Liver (tissue), 9 donors: Measurements from ENCODE around the gene ZFAND3. TPM values are rescaled to one million over a fixed set of nuclear protein-coding genes. Genes with fewer than 3 reads are reported as not detected.

Source experiments
- DNase-seq: peaks from one replicate; pipeline ENCODE4 v3.0.0-alpha.2; 2017; ENCODE audit warnings: low spot score
- H3K27ac ChIP-seq, 2 donors: one replicate each; pipeline ENCODE4 v1.7.0; 2013; ENCODE audit warnings: inconsistent platforms in 2 of 2, low read length in 2 of 2, control low read depth in 1 of 2, low read depth in 1 of 2, mild to moderate bottlenecking in 1 of 2
- H3K27me3 ChIP-seq, 4 donors: one replicate each; pipeline versions ENCODE4 v1.6.1 to v1.7.0; 2013; ENCODE audit warnings: low read length in 3 of 4, inconsistent platforms in 1 of 4, mild to moderate bottlenecking in 1 of 4, moderate library complexity in 1 of 4; ENCODE audit not compliant: control insufficient read depth in 4 of 4, insufficient read depth in 4 of 4
- H3K36me3 ChIP-seq, 4 donors: one replicate each; pipeline versions ENCODE4 v1.6.1 to v1.7.0; 2013; ENCODE audit warnings: low read length in 3 of 4, mild to moderate bottlenecking in 3 of 4, low read depth in 1 of 4, moderate library complexity in 1 of 4; ENCODE audit not compliant: control insufficient read depth in 4 of 4, insufficient read depth in 3 of 4
- H3K4me1 ChIP-seq, 4 donors: one replicate each; pipeline versions ENCODE4 v1.6.1 to v1.7.0; 2013; ENCODE audit warnings: low read length in 3 of 4, mild to moderate bottlenecking in 3 of 4, moderate library complexity in 1 of 4; ENCODE audit not compliant: control insufficient read depth in 4 of 4, insufficient read depth in 4 of 4
- H3K4me3 ChIP-seq, 3 donors: one replicate each; pipeline versions ENCODE4 v1.6.1 to v1.7.0; 2013; ENCODE audit warnings: low read length in 3 of 3, control low read depth in 1 of 3, low read depth in 1 of 3, mild to moderate bottlenecking in 1 of 3
- H3K9ac ChIP-seq, 2 donors: one replicate each; pipeline ENCODE4 v1.7.0; 2013; ENCODE audit warnings: low read length in 2 of 2, mild to moderate bottlenecking in 2 of 2, moderate library complexity in 2 of 2, control low read depth in 1 of 2, low read depth in 1 of 2
- H3K9me3 ChIP-seq, 4 donors: one replicate each; pipeline versions ENCODE4 v1.6.1 to v1.7.0; 2013; ENCODE audit warnings: low read length in 3 of 4; ENCODE audit not compliant: control insufficient read depth in 4 of 4
- FOXA1 ChIP-seq: IDR thresholded peaks from 2 replicates; pipeline ENCODE4 v1.6.1; 2016; ENCODE audit warnings: antibody characterized with exemption
- FOXA2 ChIP-seq: IDR thresholded peaks from 2 replicates; pipeline ENCODE4 v1.6.1; 2016; ENCODE audit warnings: antibody characterized with exemption
- HNF4A ChIP-seq, 2 donors: conservative IDR thresholded peaks; 2 replicates each; pipeline ENCODE4 v1.6.1; 2016; ENCODE audit warnings: antibody characterized with exemption in 2 of 2, mild to moderate bottlenecking in 2 of 2
- JUND ChIP-seq, 2 donors: IDR thresholded peaks; 2 replicates each; pipeline ENCODE4 v1.6.1; 2016; ENCODE audit warnings: antibody characterized with exemption in 2 of 2
- RAD21 ChIP-seq, 2 donors: IDR thresholded peaks; 2 replicates each; pipeline ENCODE4 v1.6.1; 2016; ENCODE audit warnings: antibody characterized with exemption in 2 of 2, mild to moderate bottlenecking in 2 of 2
- SP1 ChIP-seq: IDR thresholded peaks from 2 replicates; pipeline ENCODE4 v1.6.1; 2018; ENCODE audit warnings: antibody characterized with exemption, mild to moderate bottlenecking
- TAF1 ChIP-seq: conservative IDR thresholded peaks from 2 replicates; pipeline ENCODE4 v1.6.1; 2016; ENCODE audit warnings: antibody characterized with exemption, mild to moderate bottlenecking
- YY1 ChIP-seq: IDR thresholded peaks from 2 replicates; pipeline ENCODE4 v1.6.1; 2016; ENCODE audit warnings: antibody characterized with exemption, mild to moderate bottlenecking
- WGBS: extraction: QIAGEN DNeasy Blood & Tissue Kit; methylation state at CpG from one replicate; pipeline ENCODE4 v1.1.7; 2013; 5-methylcytosine and 5-hydroxymethylcytosine counted together
- polyA plus RNA-seq, 2 donors: library from polyadenylated mRNA; stranded (reverse) in 1 of 2; unstranded in 1 of 2; fragments of 200-250 nt in 1 of 2; fragments of >200 nt in 1 of 2; fragmentation: Nextera tagmentation in 1 of 2; extraction: Ambion mirVana in 1 of 2; gene quantifications; one replicate each; pipeline versions ENCODE4 v1.2.1 to v1.2.3, GENCODE V29; 2013 to 2015
- total RNA-seq, 2 donors: library from RNA; depleted of rRNA; stranded (reverse); fragments of >200 nt; gene quantifications; one replicate each; pipeline ENCODE4 v1.2.3, GENCODE V29; 2014
- TF ChIP-seq, protein P1 (sequence below): IDR thresholded peaks from 2 replicates; pipeline ENCODE4 v1.6.1; 2016; ENCODE audit warnings: antibody characterized with exemption
- TF ChIP-seq, protein P2 (sequence below): IDR thresholded peaks from 2 replicates; pipeline ENCODE4 v1.6.1; 2016; ENCODE audit warnings: antibody characterized with exemption, mild to moderate bottlenecking
- TF ChIP-seq, protein P3 (sequence below): IDR thresholded peaks from 2 replicates; pipeline ENCODE4 v1.6.1; 2016; ENCODE audit warnings: antibody characterized with exemption
- donor health status: healthy.
- donor health status: healthy.
- donor health status: healthy.
- donor health status: healthy.
- donor health status: healthy.

ZFAND3 gene
- total and polyA plus RNA-seq, 4 donors = 7.7 to 37.5 (median 23.1) TPM

DNA sequence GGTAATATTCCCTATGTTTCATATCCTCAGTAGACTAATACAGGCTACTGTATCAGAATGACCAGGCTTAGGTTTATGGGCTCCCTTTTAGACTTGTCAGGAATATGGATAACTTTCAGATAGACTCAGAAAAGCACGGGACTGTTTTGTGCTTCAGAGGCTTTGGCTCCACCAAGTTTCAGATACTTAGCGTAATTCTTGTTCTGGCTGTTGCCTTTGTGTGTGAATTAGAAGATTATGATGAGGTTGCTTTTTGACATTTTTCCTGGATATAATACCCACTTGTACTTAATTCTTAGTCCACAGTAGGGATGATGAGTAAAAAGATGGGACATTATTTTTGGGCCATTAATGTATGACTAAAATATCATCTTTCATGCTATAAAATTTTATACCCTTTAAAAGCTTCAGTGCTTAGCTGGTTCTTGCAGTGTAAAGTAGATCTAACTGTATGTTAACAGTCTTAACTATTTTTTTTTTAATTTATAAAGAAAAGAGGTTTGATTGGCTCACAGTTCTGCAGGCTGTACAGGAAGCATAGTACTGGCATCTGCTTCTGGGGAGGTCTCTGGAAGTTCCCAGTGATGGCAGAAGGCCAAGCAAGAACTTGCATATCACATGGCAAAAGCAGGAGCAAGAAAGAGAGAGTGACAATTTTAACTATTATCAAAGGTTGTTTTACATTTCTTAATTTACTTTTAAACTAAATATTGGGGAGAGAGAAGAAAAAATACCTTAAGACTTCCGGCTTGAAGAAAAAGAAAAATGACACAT lies 120.7 kb downstream of the ZFAND3 start:
- H3K27me3 ChIP-seq = no peaks in the 10 kb centered on the region
- H3K9ac ChIP-seq = no peak overlapping the region
- H3K27ac ChIP-seq = no peak overlapping the region
- H3K4me3 ChIP-seq = no peak overlapping the region
- no peak for TF ChIP-seq JUND (IDR thresholded peaks at IDR 0.05)
- TF ChIP-seq, protein P1, sequence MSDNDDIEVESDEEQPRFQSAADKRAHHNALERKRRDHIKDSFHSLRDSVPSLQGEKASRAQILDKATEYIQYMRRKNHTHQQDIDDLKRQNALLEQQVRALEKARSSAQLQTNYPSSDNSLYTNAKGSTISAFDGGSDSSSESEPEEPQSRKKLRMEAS = no peak
- no peak for TF ChIP-seq HNF4A (conservative IDR thresholded peaks at IDR 0.05)
- no peak for TF ChIP-seq RAD21 (IDR thresholded peaks at IDR 0.05)
- TF ChIP-seq, protein P2, sequence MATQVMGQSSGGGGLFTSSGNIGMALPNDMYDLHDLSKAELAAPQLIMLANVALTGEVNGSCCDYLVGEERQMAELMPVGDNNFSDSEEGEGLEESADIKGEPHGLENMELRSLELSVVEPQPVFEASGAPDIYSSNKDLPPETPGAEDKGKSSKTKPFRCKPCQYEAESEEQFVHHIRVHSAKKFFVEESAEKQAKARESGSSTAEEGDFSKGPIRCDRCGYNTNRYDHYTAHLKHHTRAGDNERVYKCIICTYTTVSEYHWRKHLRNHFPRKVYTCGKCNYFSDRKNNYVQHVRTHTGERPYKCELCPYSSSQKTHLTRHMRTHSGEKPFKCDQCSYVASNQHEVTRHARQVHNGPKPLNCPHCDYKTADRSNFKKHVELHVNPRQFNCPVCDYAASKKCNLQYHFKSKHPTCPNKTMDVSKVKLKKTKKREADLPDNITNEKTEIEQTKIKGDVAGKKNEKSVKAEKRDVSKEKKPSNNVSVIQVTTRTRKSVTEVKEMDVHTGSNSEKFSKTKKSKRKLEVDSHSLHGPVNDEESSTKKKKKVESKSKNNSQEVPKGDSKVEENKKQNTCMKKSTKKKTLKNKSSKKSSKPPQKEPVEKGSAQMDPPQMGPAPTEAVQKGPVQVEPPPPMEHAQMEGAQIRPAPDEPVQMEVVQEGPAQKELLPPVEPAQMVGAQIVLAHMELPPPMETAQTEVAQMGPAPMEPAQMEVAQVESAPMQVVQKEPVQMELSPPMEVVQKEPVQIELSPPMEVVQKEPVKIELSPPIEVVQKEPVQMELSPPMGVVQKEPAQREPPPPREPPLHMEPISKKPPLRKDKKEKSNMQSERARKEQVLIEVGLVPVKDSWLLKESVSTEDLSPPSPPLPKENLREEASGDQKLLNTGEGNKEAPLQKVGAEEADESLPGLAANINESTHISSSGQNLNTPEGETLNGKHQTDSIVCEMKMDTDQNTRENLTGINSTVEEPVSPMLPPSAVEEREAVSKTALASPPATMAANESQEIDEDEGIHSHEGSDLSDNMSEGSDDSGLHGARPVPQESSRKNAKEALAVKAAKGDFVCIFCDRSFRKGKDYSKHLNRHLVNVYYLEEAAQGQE = no peak
- no peak for TF ChIP-seq YY1
- TF ChIP-seq FOXA1 = no peak
- no peak for TF ChIP-seq FOXA2
- no peak for TF ChIP-seq TAF1
- no peak for TF ChIP-seq SP1
- no peaks in the 10 kb centered on the region for H3K36me3 ChIP-seq
- H3K4me1 ChIP-seq = peaks cover 0 to 12% (median 4%) of the 10 kb centered on the region in 4 donors
- no peaks in the 10 kb centered on the region for H3K9me3 ChIP-seq
- 90% methylated on average over 3 of the region's 3 CpGs for WGBS
- DNase-seq = no peak

DNA sequence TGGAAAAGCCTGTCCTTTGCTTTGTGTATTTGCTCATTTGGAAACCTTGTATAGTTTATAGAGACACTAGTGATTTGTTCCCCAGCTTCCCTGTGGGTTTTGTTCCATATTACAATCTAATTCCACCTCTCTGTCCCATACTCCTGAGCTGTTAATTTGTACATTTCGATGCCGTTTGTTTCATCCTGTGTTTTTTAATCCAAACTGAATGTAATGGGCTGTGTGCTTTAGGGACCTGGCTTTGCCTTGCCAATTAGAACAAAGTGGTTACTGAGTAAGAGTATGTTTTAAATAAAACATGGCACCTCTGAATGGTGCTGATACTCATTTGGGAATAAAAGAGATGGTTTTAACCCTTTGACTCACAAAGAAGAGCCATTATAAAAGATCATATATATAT lies 122.3 kb downstream of the ZFAND3 start:
- Histone ChIP-seq H3K27me3 (no peaks in the 10 kb centered on the region), H3K9me3 (no peaks in the 10 kb centered on the region), H3K27ac (no peak overlapping the region), H3K4me1 (peaks cover 0 to 17% (median 7%) of the 10 kb centered on the region in 4 donors), H3K9ac (no peak overlapping the region), H3K36me3 (no peaks in the 10 kb centered on the region), H3K4me3 (no peak overlapping the region)
- 82% methylated on average over 2 of the region's 2 CpGs for WGBS
- DNase-seq = no peak
- TF ChIP-seq HNF4A (conservative IDR thresholded peaks at IDR 0.05) = no peak
- no peak for TF ChIP-seq RAD21 (IDR thresholded peaks at IDR 0.05)
- TF ChIP-seq, protein P3, sequence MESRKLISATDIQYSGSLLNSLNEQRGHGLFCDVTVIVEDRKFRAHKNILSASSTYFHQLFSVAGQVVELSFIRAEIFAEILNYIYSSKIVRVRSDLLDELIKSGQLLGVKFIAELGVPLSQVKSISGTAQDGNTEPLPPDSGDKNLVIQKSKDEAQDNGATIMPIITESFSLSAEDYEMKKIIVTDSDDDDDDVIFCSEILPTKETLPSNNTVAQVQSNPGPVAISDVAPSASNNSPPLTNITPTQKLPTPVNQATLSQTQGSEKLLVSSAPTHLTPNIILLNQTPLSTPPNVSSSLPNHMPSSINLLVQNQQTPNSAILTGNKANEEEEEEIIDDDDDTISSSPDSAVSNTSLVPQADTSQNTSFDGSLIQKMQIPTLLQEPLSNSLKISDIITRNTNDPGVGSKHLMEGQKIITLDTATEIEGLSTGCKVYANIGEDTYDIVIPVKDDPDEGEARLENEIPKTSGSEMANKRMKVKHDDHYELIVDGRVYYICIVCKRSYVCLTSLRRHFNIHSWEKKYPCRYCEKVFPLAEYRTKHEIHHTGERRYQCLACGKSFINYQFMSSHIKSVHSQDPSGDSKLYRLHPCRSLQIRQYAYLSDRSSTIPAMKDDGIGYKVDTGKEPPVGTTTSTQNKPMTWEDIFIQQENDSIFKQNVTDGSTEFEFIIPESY = no peak
- no peak for TF ChIP-seq SP1
